Psoas muscle (tissue), 8 donors: ENCODE results near the gene TTN. TPM values are rescaled to one million over a fixed set of nuclear protein-coding genes. Genes with fewer than 3 reads are reported as not detected.

Source experiments
- ATAC-seq, 4 donors: fragments of 200-7000 bp; cut with Tn5 transposase; one replicate each; pipeline ENCODE4 v1.9.1; 2020; ENCODE audit warnings: moderate library complexity in 3 of 4, mild to moderate bottlenecking in 2 of 4
- DNase-seq, 2 donors: peaks; one replicate each; pipeline ENCODE4 v3.0.0-alpha.2; 2020
- H3K27ac ChIP-seq: fragments of 200-600 bp; one replicate; pipeline ENCODE4 v1.8.0; 2022
- H3K27me3 ChIP-seq, 3 donors: fragments of 200-600 bp in 1 of 3; one replicate each; pipeline versions ENCODE4 v1.6.1 to v1.8.0; 2013 to 2022; ENCODE audit warnings: low read length in 2 of 3, mild to moderate bottlenecking in 2 of 3, moderate library complexity in 1 of 3; ENCODE audit not compliant: insufficient read depth in 3 of 3
- H3K36me3 ChIP-seq, 2 donors: fragments of 200-600 bp in 1 of 2; one replicate each; pipeline versions ENCODE4 v1.6.1 to v1.8.0; 2013 to 2022; ENCODE audit warnings: low read depth in 1 of 2, mild to moderate bottlenecking in 1 of 2, moderate library complexity in 1 of 2; ENCODE audit not compliant: insufficient read depth in 1 of 2
- H3K4me1 ChIP-seq: fragments of 200-600 bp; one replicate; pipeline ENCODE4 v1.8.0; 2022
- H3K4me3 ChIP-seq: fragments of 200-600 bp; one replicate; pipeline ENCODE4 v1.8.0; 2022; ENCODE audit warnings: mild to moderate bottlenecking
- H3K9me3 ChIP-seq: fragments of 200-600 bp; one replicate; pipeline ENCODE4 v1.8.0; 2022
- WGBS, 3 donors: extraction: QIAGEN DNeasy Blood & Tissue Kit; methylation state at CpG; one replicate each; pipeline versions ENCODE4 v1.1.6 to v1.1.7; 2013; 5-methylcytosine and 5-hydroxymethylcytosine counted together
- intact Hi-C, 2 donors: fragments of 100-400 bp; cut with DNase I; formaldehyde crosslinking; loops; one replicate each; pipeline versions ENCODE4 v1.11.0 to v1.14.2; 2022
- polyA plus RNA-seq, 3 donors: library from polyadenylated mRNA; stranded (reverse); fragments of 200-250 nt; gene quantifications; one replicate each; pipeline ENCODE4 v1.2.3, GENCODE V29; 2013
- total RNA-seq, 4 donors: library from RNA; stranded (reverse); fragmentation: NEBNext Ultra II Directional in 2 of 4; extraction: Animal tissue kit (Norgen Biotek cat#: 25700) in 2 of 4; gene quantifications; one replicate each; pipeline versions ENCODE4 v1.2.1 to v1.2.4, GENCODE V29; 2021 to 2023
- TF ChIP-seq, protein P1 (sequence below): fragments of 200-600 bp; IDR thresholded peaks from one replicate; pipeline ENCODE4 v1.8.0; 2022; ENCODE audit warnings: antibody characterized with exemption
- donor health status: healthy with polysubstance abuse.
- donor health status: DM: no; HTN: no; CAD: no; lungs with moderate emphysema.
- donor health status: Bipolar disorder and iron deficiency.
- donor health status: healthy.
- donor health status: DM: yes; HTN: yes; CAD: no.
- donor health status: DM: no; HTN: no; CAD: no.
- donor health status: DM: no; HTN: no; CAD: no.
- donor health status: DM: yes; HTN: yes; CAD: no.

Gene TTN
- total and polyA plus RNA-seq, 7 donors: 137 to 7,650 (median 4,462) TPM

DNA sequence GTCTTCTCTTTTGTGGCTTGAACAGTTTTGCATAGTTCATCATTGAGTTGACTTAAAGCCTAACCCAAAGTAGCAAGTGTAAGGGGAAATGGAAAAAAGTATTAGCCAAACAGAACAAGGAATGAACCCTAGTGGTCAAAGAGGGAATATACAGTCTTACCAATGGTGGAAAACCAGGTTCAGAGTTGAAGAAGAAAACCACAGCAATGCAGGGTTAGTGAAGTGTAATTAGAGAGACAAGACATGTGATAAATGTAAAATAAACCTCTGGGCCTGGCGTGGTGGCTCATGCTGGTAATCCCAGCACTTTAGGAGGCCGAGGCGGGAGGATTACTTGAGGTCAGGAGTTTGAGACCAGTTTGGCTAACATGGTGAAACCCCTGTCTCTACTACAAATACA is 2.4 kb downstream of the TTN start:
- intact Hi-C loops: loop anchor here in 1 of 2 donors (5.0 kb wide), 1 partner anchor 58 kb away; no protein-coding TSS in a partner anchor
- H3K9me3 ChIP-seq: no peaks in the 10 kb centered on the region
- ATAC-seq (peak; percentile 24 to 36 (median 32)), DNase-seq (peak; percentile 36 to 74)
- WGBS, 3 donors: 24 to 34% (median 30%) methylated on average over 3 of the region's 3 CpGs
- TF ChIP-seq, protein P1, sequence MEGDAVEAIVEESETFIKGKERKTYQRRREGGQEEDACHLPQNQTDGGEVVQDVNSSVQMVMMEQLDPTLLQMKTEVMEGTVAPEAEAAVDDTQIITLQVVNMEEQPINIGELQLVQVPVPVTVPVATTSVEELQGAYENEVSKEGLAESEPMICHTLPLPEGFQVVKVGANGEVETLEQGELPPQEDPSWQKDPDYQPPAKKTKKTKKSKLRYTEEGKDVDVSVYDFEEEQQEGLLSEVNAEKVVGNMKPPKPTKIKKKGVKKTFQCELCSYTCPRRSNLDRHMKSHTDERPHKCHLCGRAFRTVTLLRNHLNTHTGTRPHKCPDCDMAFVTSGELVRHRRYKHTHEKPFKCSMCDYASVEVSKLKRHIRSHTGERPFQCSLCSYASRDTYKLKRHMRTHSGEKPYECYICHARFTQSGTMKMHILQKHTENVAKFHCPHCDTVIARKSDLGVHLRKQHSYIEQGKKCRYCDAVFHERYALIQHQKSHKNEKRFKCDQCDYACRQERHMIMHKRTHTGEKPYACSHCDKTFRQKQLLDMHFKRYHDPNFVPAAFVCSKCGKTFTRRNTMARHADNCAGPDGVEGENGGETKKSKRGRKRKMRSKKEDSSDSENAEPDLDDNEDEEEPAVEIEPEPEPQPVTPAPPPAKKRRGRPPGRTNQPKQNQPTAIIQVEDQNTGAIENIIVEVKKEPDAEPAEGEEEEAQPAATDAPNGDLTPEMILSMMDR: peak; percentile 73
- peak overlapping the region; percentile 96 for H3K27ac ChIP-seq
- H3K4me3 ChIP-seq: peak overlapping the region; percentile 80
- peaks cover 5 to 65% of the 10 kb centered on the region in 2 donors for H3K36me3 ChIP-seq
- H3K4me1 ChIP-seq: peaks cover 13% of the 10 kb centered on the region
- no peaks in the 10 kb centered on the region for H3K27me3 ChIP-seq

DNA sequence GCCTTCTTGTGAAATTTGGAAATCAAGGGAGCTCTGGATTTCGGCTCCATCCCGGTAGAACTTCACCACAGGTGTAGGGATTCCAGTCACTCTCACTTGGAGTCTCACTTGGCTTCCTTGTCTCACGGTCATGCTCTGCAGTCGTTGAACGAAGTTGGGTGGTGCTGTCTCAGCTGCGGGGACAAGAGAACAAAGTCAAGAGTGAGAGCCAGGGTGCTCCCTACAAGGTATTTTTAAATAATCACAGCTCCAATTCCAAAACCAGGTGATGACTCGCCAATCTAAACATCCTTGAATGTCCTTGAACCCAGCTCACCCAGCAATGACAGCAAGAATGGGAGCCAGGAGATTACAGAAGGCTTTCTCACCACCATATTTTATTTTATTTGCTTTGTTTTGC is 6.7 kb downstream of the TTN start:
- 33 to 44% (median 42%) methylated on average over 7 of the region's 7 CpGs for WGBS, 3 donors
- H3K4me1 ChIP-seq: peaks cover 28% of the 10 kb centered on the region
- peak in 1 of 2 donors; percentile 69 for DNase-seq
- H3K36me3 ChIP-seq: peaks cover 5 to 100% of the 10 kb centered on the region in 2 donors
- H3K9me3 ChIP-seq: no peaks in the 10 kb centered on the region
- H3K4me3 ChIP-seq: peak overlapping the region; percentile 80
- intact Hi-C loops: loop anchor here in 1 of 2 donors (5.0 kb wide), 1 partner anchor 62 kb away; no protein-coding TSS in a partner anchor
- no peaks in the 10 kb centered on the region for H3K27me3 ChIP-seq
- peak overlapping the region; percentile 96 for H3K27ac ChIP-seq
- TF ChIP-seq, protein P1: no peak
- peak; percentile 36 to 65 (median 58) for ATAC-seq

DNA sequence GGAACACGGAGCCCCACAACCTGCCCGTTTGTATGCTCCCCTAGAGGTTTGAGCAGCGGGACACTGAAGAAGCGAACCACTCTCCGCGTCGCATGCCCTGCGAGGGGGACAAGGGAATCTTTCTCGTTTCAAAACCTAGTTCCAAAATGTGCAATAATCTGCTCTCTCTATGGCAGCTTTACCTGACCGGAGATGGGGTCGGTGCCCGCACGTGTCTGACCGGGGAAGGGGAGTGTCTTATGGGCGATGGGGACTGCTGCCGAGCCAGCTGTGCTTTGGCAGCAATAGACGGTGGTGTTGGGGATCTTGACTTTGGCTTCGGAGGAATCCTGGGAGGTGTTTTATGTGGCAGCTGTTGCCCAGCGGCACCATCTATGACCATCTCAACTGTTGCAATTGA is 7.9 kb downstream of the TTN start:
- no peaks in the 10 kb centered on the region for H3K9me3 ChIP-seq
- no peaks in the 10 kb centered on the region for H3K27me3 ChIP-seq
- peak in 1 of 2 donors; percentile 57 for DNase-seq
- 49 to 63% (median 50%) methylated on average over 19 of the region's 19 CpGs for WGBS, 3 donors
- peaks cover 34% of the 10 kb centered on the region for H3K4me1 ChIP-seq
- ATAC-seq: peak; percentile 9 to 16 (median 14)
- intact Hi-C loops: loop anchor here in 1 of 2 donors (5.0 kb wide), 1 partner anchor 113 kb away; no protein-coding TSS in a partner anchor
- TF ChIP-seq, protein P1: no peak
- H3K36me3 ChIP-seq: peaks cover 3 to 100% of the 10 kb centered on the region in 2 donors
- H3K4me3 ChIP-seq: peak overlapping the region; percentile 80
- peak overlapping the region; percentile 96 for H3K27ac ChIP-seq

DNA sequence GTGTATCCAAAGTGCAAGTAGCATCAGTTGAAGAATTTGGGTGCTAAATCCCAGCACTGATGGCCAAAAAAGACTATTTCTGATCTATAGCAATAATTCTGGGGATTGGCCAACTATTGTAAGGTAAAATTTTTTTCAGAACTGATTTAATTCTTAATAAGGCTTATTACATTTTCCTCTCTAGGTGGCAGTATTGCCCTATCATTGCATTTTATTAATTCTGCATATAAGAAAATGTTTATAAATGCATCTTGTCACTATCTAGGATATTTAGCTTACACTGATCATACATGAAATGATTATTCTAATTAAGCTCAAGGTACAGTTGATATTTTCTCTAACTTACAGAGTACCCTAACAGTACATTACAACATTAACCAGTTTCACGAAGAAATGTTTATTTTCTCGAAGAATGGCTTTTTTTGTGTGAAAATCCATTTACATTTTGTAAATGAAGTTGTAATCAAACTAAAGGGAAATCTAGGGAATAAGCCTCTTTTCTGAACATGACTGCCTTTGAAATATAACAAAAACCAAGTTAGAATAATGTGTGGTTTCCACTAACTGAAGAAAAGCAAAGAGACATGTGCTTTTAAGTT is 11.0 kb downstream of the TTN start:
- Histone ChIP-seq H3K9me3 (no peaks in the 10 kb centered on the region), H3K4me1 (peaks cover 51% of the 10 kb centered on the region), H3K36me3 (peaks cover 13 to 100% of the 10 kb centered on the region in 2 donors), H3K4me3 (peak overlapping the region; percentile 80), H3K27me3 (no peaks in the 10 kb centered on the region), H3K27ac (peak overlapping the region; percentile 96)
- WGBS, 3 donors: 86 to 93% (median 86%) methylated on average over 2 of the region's 2 CpGs
- ATAC-seq: no peak
- TF ChIP-seq, protein P1: peak; percentile 54
- DNase-seq: no peak
- intact Hi-C loops: loop anchor here (2.0 to 5.0 kb wide), 2 partner anchors 116 to 119 kb away; no protein-coding TSS in a partner anchor
